ENCODE results near the gene COMMD1. TPM values are rescaled to one million over a fixed set of nuclear protein-coding genes. Genes with fewer than 3 reads are reported as not detected.

The COMMD1 gene
- polyA plus RNA-seq, 1 donor from 2014 or later, result 69.1 TPM

DNA sequence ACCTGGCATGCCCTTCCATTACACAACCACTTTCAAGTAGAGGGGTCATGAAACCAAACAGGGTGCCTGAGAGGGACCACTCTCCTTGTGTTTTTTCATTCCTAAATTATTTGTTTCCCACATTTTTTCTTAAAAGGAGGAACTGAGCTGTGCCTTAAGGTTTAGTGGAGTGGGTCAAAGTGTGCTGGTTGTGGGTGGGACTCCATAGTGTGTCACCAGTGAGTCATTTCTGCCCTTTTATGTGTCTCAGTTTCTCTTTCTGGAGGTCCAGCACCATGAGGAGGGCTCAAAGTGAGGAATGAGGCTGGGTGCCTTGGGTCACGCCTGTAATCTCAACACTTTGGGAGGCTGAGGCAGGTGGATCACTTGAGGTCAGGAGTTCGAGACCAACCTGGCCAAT, 37.8 kb downstream of the COMMD1 start:
- Histone ChIP-seq H3K27me3 (ENCODE audit: insufficient read depth, low read depth, low read length) (no peaks in the 10 kb centered on the region), H2AFZ (ENCODE audit: low read depth, low read length) (no peak overlapping the region), H3K9me2 (ENCODE audit: insufficient read depth, low read length) (no peaks in the 10 kb centered on the region), H3K9me3 (ENCODE audit: low read length) (no peaks in the 10 kb centered on the region), H3K4me3 (ENCODE audit: low read length) (no peak overlapping the region), H3K27ac (ENCODE audit: low read length) (no peak overlapping the region), H4K20me1 (ENCODE audit: insufficient read depth) (no peaks in the 10 kb centered on the region), H3F3A (ENCODE audit: insufficient read depth, low read length, poor library complexity, severe bottlenecking) (no peaks in the 10 kb centered on the region), H3K4me2 (ENCODE audit: low read length) (no peak overlapping the region), H3K36me3 (ENCODE audit: insufficient read depth, low read length) (no peaks in the 10 kb centered on the region), H3K9ac (ENCODE audit: low read length) (no peak overlapping the region), H3K79me2 (replicated peaks; ENCODE audit: insufficient read depth, low read length) (no peaks in the 10 kb centered on the region)
- TF ChIP-seq, protein P1, sequence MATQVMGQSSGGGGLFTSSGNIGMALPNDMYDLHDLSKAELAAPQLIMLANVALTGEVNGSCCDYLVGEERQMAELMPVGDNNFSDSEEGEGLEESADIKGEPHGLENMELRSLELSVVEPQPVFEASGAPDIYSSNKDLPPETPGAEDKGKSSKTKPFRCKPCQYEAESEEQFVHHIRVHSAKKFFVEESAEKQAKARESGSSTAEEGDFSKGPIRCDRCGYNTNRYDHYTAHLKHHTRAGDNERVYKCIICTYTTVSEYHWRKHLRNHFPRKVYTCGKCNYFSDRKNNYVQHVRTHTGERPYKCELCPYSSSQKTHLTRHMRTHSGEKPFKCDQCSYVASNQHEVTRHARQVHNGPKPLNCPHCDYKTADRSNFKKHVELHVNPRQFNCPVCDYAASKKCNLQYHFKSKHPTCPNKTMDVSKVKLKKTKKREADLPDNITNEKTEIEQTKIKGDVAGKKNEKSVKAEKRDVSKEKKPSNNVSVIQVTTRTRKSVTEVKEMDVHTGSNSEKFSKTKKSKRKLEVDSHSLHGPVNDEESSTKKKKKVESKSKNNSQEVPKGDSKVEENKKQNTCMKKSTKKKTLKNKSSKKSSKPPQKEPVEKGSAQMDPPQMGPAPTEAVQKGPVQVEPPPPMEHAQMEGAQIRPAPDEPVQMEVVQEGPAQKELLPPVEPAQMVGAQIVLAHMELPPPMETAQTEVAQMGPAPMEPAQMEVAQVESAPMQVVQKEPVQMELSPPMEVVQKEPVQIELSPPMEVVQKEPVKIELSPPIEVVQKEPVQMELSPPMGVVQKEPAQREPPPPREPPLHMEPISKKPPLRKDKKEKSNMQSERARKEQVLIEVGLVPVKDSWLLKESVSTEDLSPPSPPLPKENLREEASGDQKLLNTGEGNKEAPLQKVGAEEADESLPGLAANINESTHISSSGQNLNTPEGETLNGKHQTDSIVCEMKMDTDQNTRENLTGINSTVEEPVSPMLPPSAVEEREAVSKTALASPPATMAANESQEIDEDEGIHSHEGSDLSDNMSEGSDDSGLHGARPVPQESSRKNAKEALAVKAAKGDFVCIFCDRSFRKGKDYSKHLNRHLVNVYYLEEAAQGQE (IDR thresholded peaks at IDR 0.05; ENCODE audit: borderline replicate concordance), result no peak
- TF ChIP-seq EP300 (conservative IDR thresholded peaks at IDR 0.05; ENCODE audit: poor library complexity, severe bottlenecking) (no peak), MXI1 (conservative IDR thresholded peaks at IDR 0.05; ENCODE audit: poor library complexity, severe bottlenecking) (no peak), SMC3 (conservative IDR thresholded peaks at IDR 0.05; ENCODE audit: poor library complexity) (no peak), TAF1 (IDR thresholded peaks at IDR 0.05; ENCODE audit: low read depth) (no peak), RAD21 (conservative IDR thresholded peaks at IDR 0.05) (no peak), POLR2AphosphoS5 (IDR thresholded peaks at IDR 0.05) (no peak), EZH2 (IDR thresholded peaks at IDR 0.05; ENCODE audit: borderline replicate concordance, insufficient read depth, low read length, poor library complexity, severe bottlenecking) (no peak)
- TF ChIP-seq, protein P2, sequence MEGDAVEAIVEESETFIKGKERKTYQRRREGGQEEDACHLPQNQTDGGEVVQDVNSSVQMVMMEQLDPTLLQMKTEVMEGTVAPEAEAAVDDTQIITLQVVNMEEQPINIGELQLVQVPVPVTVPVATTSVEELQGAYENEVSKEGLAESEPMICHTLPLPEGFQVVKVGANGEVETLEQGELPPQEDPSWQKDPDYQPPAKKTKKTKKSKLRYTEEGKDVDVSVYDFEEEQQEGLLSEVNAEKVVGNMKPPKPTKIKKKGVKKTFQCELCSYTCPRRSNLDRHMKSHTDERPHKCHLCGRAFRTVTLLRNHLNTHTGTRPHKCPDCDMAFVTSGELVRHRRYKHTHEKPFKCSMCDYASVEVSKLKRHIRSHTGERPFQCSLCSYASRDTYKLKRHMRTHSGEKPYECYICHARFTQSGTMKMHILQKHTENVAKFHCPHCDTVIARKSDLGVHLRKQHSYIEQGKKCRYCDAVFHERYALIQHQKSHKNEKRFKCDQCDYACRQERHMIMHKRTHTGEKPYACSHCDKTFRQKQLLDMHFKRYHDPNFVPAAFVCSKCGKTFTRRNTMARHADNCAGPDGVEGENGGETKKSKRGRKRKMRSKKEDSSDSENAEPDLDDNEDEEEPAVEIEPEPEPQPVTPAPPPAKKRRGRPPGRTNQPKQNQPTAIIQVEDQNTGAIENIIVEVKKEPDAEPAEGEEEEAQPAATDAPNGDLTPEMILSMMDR (IDR thresholded peaks at IDR 0.05; ENCODE audit: poor library complexity, severe bottlenecking), result no peak

DNA sequence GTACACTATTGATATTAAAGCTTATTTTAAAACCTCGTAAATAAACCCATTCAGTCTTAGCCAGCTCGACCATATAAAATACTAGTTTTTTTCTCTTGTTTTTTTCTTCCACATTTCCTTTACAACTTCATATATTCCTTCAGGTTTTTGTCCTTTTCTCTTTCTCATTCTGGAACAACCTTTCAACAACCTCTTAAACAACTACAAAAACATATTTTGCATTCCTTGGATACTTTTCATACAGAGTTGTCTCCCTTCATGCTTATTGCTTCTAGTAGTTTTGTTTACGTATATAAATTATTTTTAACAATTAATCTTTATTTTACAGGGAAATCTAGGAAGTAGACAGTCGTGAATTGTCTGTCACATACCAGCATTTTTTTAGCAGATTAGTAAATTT, 41.2 kb downstream of the COMMD1 start:
- no peak for TF ChIP-seq RAD21 (conservative IDR thresholded peaks at IDR 0.05)
- TF ChIP-seq SMC3 (conservative IDR thresholded peaks at IDR 0.05; ENCODE audit: poor library complexity), result no peak
- TF ChIP-seq, protein P2 (IDR thresholded peaks at IDR 0.05; ENCODE audit: poor library complexity, severe bottlenecking), result no peak
- TF ChIP-seq EZH2 (IDR thresholded peaks at IDR 0.05; ENCODE audit: borderline replicate concordance, insufficient read depth, low read length, poor library complexity, severe bottlenecking), result no peak
- no peak for TF ChIP-seq TAF1 (IDR thresholded peaks at IDR 0.05; ENCODE audit: low read depth)
- H4K20me1 ChIP-seq (ENCODE audit: insufficient read depth), result no peaks in the 10 kb centered on the region
- H3F3A ChIP-seq (ENCODE audit: insufficient read depth, low read length, poor library complexity, severe bottlenecking), result no peaks in the 10 kb centered on the region
- H3K4me3 ChIP-seq (ENCODE audit: low read length), result no peak overlapping the region
- no peak overlapping the region for H2AFZ ChIP-seq (ENCODE audit: low read depth, low read length)
- H3K9me3 ChIP-seq (ENCODE audit: low read length), result no peaks in the 10 kb centered on the region
- H3K9me2 ChIP-seq (ENCODE audit: insufficient read depth, low read length), result no peaks in the 10 kb centered on the region
- no peaks in the 10 kb centered on the region for H3K27me3 ChIP-seq (ENCODE audit: insufficient read depth, low read depth, low read length)
- H3K27ac ChIP-seq (ENCODE audit: low read length), result no peak overlapping the region
- H3K9ac ChIP-seq (ENCODE audit: low read length), result no peak overlapping the region
- H3K4me2 ChIP-seq (ENCODE audit: low read length), result no peak overlapping the region
- no peaks in the 10 kb centered on the region for H3K79me2 ChIP-seq (replicated peaks; ENCODE audit: insufficient read depth, low read length)
- no peaks in the 10 kb centered on the region for H3K36me3 ChIP-seq (ENCODE audit: insufficient read depth, low read length)
